ENCODE results near the gene DHRSX. TPM values are rescaled to one million over a fixed set of nuclear protein-coding genes. Genes with fewer than 3 reads are reported as not detected.
"Not testable (repeated sequence)": the region's sequence is repeated elsewhere in the genome, so short reads cannot be mapped to it uniquely, and the experiment has no call there.

DHRSX gene
- total RNA-seq, 2 experiments from 2014 or later, result 18.8 to 21.4 TPM

- no peak for DNase-seq
- intact Hi-C loops (cut with micrococcal nuclease), result no loop called here
- H3K4me3 Mint-ChIP-seq, result no peak overlapping the region
- no peaks in the 10 kb centered on the region for H3K4me1 Mint-ChIP-seq (ENCODE audit: low read depth)
- no peak overlapping the region for H3K27ac Mint-ChIP-seq
- peaks cover 10% of the 10 kb centered on the region for H3K9me3 Mint-ChIP-seq
- H3K36me3 Mint-ChIP-seq (ENCODE audit: low read depth), result peaks cover 39% of the 10 kb centered on the region
- H3K27me3 Mint-ChIP-seq (ENCODE audit: low read depth), result no peaks in the 10 kb centered on the region
- CTCF ChIA-PET, result no interaction called here
Observed at GRCh38 chrX:2391869-2392606, 108.7 kb downstream of the DHRSX start.

GRCh38 chrX:2390754-2391153 lies 110.0 kb downstream of the DHRSX start:
- Mint-ChIP-seq H3K4me1 (ENCODE audit: low read depth) (no peaks in the 10 kb centered on the region), H3K4me3 (no peak overlapping the region), H3K36me3 (ENCODE audit: low read depth) (peaks cover 41% of the 10 kb centered on the region), H3K9me3 (peaks cover 10% of the 10 kb centered on the region), H3K27ac (no peak overlapping the region), H3K27me3 (ENCODE audit: low read depth) (no peaks in the 10 kb centered on the region)
- no peak for DNase-seq
- CTCF ChIA-PET, result no interaction called here
- intact Hi-C loops (cut with micrococcal nuclease), result no loop called here

GRCh38 chrX:2389731-2390130 lies 111.0 kb downstream of the DHRSX start:
- H3K9me3 Mint-ChIP-seq, result peaks cover 10% of the 10 kb centered on the region
- H3K4me3 Mint-ChIP-seq, CTCF ChIA-PET: not testable (repeated sequence)

GRCh38 chrX:2389324-2389723 lies 111.5 kb downstream of the DHRSX start:
- H3K4me1 Mint-ChIP-seq (ENCODE audit: low read depth), result no peaks in the 10 kb centered on the region
- CTCF ChIA-PET, result no interaction called here
- H3K4me3 Mint-ChIP-seq, result no peak overlapping the region
- H3K27me3 Mint-ChIP-seq (ENCODE audit: low read depth), result no peaks in the 10 kb centered on the region
- H3K9me3 Mint-ChIP-seq, result peaks cover 10% of the 10 kb centered on the region
- peaks cover 36% of the 10 kb centered on the region for H3K36me3 Mint-ChIP-seq (ENCODE audit: low read depth)
- DNase-seq, result no peak
- intact Hi-C loops (cut with micrococcal nuclease), result no loop called here
- H3K27ac Mint-ChIP-seq, result no peak overlapping the region

More at GRCh38 chrX:2389731-2390130, 111.0 kb downstream of the DHRSX start:
- H3K36me3 Mint-ChIP-seq (ENCODE audit: low read depth), result peaks cover 39% of the 10 kb centered on the region
- H3K27ac Mint-ChIP-seq; intact Hi-C loops (cut with micrococcal nuclease); DNase-seq; H3K4me1 Mint-ChIP-seq (ENCODE audit: low read depth); H3K27me3 Mint-ChIP-seq (ENCODE audit: low read depth): not testable (repeated sequence)

- Mint-ChIP-seq H3K9me3 (peaks cover 10% of the 10 kb centered on the region), H3K4me1 (ENCODE audit: low read depth) (no peaks in the 10 kb centered on the region), H3K27ac (no peak overlapping the region), H3K36me3 (ENCODE audit: low read depth) (peaks cover 35% of the 10 kb centered on the region), H3K4me3 (no peak overlapping the region), H3K27me3 (ENCODE audit: low read depth) (no peaks in the 10 kb centered on the region)
- intact Hi-C loops (cut with micrococcal nuclease), result no loop called here
- CTCF ChIA-PET, result no interaction called here
- DNase-seq, result no peak
Observed at GRCh38 chrX:2388669-2389068, 112.1 kb downstream of the DHRSX start.

- H3K4me1 Mint-ChIP-seq (ENCODE audit: low read depth), result no peaks in the 10 kb centered on the region
- CTCF ChIA-PET, result no interaction called here
- no peaks in the 10 kb centered on the region for H3K27me3 Mint-ChIP-seq (ENCODE audit: low read depth)
- H3K4me3 Mint-ChIP-seq, result no peak overlapping the region
- H3K27ac Mint-ChIP-seq, result no peak overlapping the region
- peaks cover 35% of the 10 kb centered on the region for H3K36me3 Mint-ChIP-seq (ENCODE audit: low read depth)
- DNase-seq, result no peak
- intact Hi-C loops (cut with micrococcal nuclease), result no loop called here
- H3K9me3 Mint-ChIP-seq, result peaks cover 10% of the 10 kb centered on the region
Observed at GRCh38 chrX:2387614-2388239, 113.0 kb downstream of the DHRSX start.

GRCh38 chrX:2385224-2385623 lies 115.6 kb downstream of the DHRSX start:
- H3K36me3 Mint-ChIP-seq (ENCODE audit: low read depth), result peaks cover 22% of the 10 kb centered on the region

GRCh38 chrX:2384486-2384885 lies 116.3 kb downstream of the DHRSX start:
- Mint-ChIP-seq H3K27me3 (ENCODE audit: low read depth) (no peaks in the 10 kb centered on the region), H3K4me3 (no peak overlapping the region), H3K4me1 (ENCODE audit: low read depth) (no peaks in the 10 kb centered on the region), H3K27ac (no peak overlapping the region), H3K9me3 (no peaks in the 10 kb centered on the region), H3K36me3 (ENCODE audit: low read depth) (peaks cover 19% of the 10 kb centered on the region)
- CTCF ChIA-PET, result no interaction called here
- intact Hi-C loops (cut with micrococcal nuclease), result no loop called here
- DNase-seq, result no peak

More at GRCh38 chrX:2385224-2385623, 115.6 kb downstream of the DHRSX start:
- CTCF ChIA-PET, result no interaction called here
- DNase-seq, result no peak
- Mint-ChIP-seq H3K9me3 (no peaks in the 10 kb centered on the region), H3K4me3 (no peak overlapping the region), H3K27me3 (ENCODE audit: low read depth) (no peaks in the 10 kb centered on the region), H3K4me1 (ENCODE audit: low read depth) (no peaks in the 10 kb centered on the region), H3K27ac (no peak overlapping the region)
- intact Hi-C loops (cut with micrococcal nuclease), result no loop called here

- CTCF ChIA-PET, result no interaction called here
- no peaks in the 10 kb centered on the region for H3K27me3 Mint-ChIP-seq (ENCODE audit: low read depth)
- no peaks in the 10 kb centered on the region for H3K4me1 Mint-ChIP-seq (ENCODE audit: low read depth)
- no peaks in the 10 kb centered on the region for H3K9me3 Mint-ChIP-seq
- H3K27ac Mint-ChIP-seq, result no peak overlapping the region
- intact Hi-C loops (cut with micrococcal nuclease), result no loop called here
- no peak for DNase-seq
- no peak overlapping the region for H3K4me3 Mint-ChIP-seq
- peaks cover 19% of the 10 kb centered on the region for H3K36me3 Mint-ChIP-seq (ENCODE audit: low read depth)
Observed at GRCh38 chrX:2383735-2384134, 117.0 kb downstream of the DHRSX start.

- H3K4me1 Mint-ChIP-seq (ENCODE audit: low read depth), result no peaks in the 10 kb centered on the region
- DNase-seq, result no peak
- H3K9me3 Mint-ChIP-seq, result no peaks in the 10 kb centered on the region
- no peak overlapping the region for H3K27ac Mint-ChIP-seq
- no peak overlapping the region for H3K4me3 Mint-ChIP-seq
- H3K36me3 Mint-ChIP-seq (ENCODE audit: low read depth), result peaks cover 17% of the 10 kb centered on the region
- H3K27me3 Mint-ChIP-seq (ENCODE audit: low read depth), result no peaks in the 10 kb centered on the region
- CTCF ChIA-PET, result no interaction called here
- intact Hi-C loops (cut with micrococcal nuclease), result no loop called here
Observed at GRCh38 chrX:2383144-2383543, 117.6 kb downstream of the DHRSX start.

GRCh38 chrX:2382433-2383048 lies 118.2 kb downstream of the DHRSX start:
- H3K4me1 Mint-ChIP-seq (ENCODE audit: low read depth); H3K27me3 Mint-ChIP-seq (ENCODE audit: low read depth); H3K4me3 Mint-ChIP-seq; H3K27ac Mint-ChIP-seq; intact Hi-C loops (cut with micrococcal nuclease); DNase-seq; CTCF ChIA-PET; H3K9me3 Mint-ChIP-seq: not testable (repeated sequence)
- H3K36me3 Mint-ChIP-seq (ENCODE audit: low read depth), result peaks cover 21% of the 10 kb centered on the region

GRCh38 chrX:2376166-2376565 lies 124.6 kb downstream of the DHRSX start:
- no peak for DNase-seq
- intact Hi-C loops (cut with micrococcal nuclease), result no loop called here
- H3K27me3 Mint-ChIP-seq (ENCODE audit: low read depth), result no peaks in the 10 kb centered on the region
- peaks cover 44% of the 10 kb centered on the region for H3K36me3 Mint-ChIP-seq (ENCODE audit: low read depth)
- H3K4me1 Mint-ChIP-seq (ENCODE audit: low read depth), result peaks cover 4% of the 10 kb centered on the region
- CTCF ChIA-PET, result no interaction called here
- H3K4me3 Mint-ChIP-seq, result no peak overlapping the region
- no peak overlapping the region for H3K27ac Mint-ChIP-seq
- H3K9me3 Mint-ChIP-seq, result no peaks in the 10 kb centered on the region

GRCh38 chrX:2374086-2374485 lies 126.7 kb downstream of the DHRSX start:
- Mint-ChIP-seq H3K27me3 (ENCODE audit: low read depth) (no peaks in the 10 kb centered on the region), H3K9me3 (no peaks in the 10 kb centered on the region), H3K27ac (no peak overlapping the region), H3K36me3 (ENCODE audit: low read depth) (peaks cover 41% of the 10 kb centered on the region), H3K4me3 (no peak overlapping the region), H3K4me1 (ENCODE audit: low read depth) (peaks cover 4% of the 10 kb centered on the region)
- DNase-seq, result no peak
- CTCF ChIA-PET, result no interaction called here
- intact Hi-C loops (cut with micrococcal nuclease), result no loop called here

All from activated naive CD4-positive, alpha-beta T cell treated with anti-CD3 and anti-CD28 coated beads for 36 hours (primary cell).